Sigmoid colon (tissue), 7 donors: Measurements from ENCODE around the gene FOXN3. TPM values are rescaled to one million over a fixed set of nuclear protein-coding genes. Genes with fewer than 3 reads are reported as not detected.

Experiments used
- DNase-seq: peaks from one replicate; pipeline ENCODE4 v3.0.0-alpha.2; 2019
- H3K27ac ChIP-seq, 4 donors: fragments of 200-600 bp; sonication (generic); one replicate each; pipeline ENCODE4 v1.5.1; 2016 to 2019; ENCODE audit warnings: mild to moderate bottlenecking in 1 of 4
- H3K27me3 ChIP-seq, 3 donors: fragments of 200-600 bp; sonication (generic); one replicate each; pipeline ENCODE4 v1.5.1; 2019; ENCODE audit warnings: mild to moderate bottlenecking in 1 of 3
- H3K36me3 ChIP-seq, 4 donors: fragments of 200-600 bp; sonication (generic); one replicate each; pipeline ENCODE4 v1.5.1; 2016 to 2019
- H3K4me1 ChIP-seq, 4 donors: fragments of 200-600 bp; sonication (generic); one replicate each; pipeline ENCODE4 v1.5.1; 2017 to 2019
- H3K4me3 ChIP-seq, 4 donors: fragments of 200-600 bp; sonication (generic); one replicate each; pipeline ENCODE4 v1.5.1; 2017 to 2019; ENCODE audit warnings: mild to moderate bottlenecking in 2 of 4, moderate library complexity in 1 of 4
- H3K9me3 ChIP-seq, 4 donors: fragments of 200-600 bp in 3 of 4; sonication (generic) in 3 of 4; one replicate each; pipeline versions ENCODE4 v1.5.1 to v1.6.1; 2013 to 2019
- EP300 ChIP-seq, 4 donors: sonication (generic); formaldehyde crosslinking; IDR thresholded peaks; one replicate each; pipeline ENCODE4 v1.6.1; 2017; ENCODE audit warnings: antibody characterized with exemption in 4 of 4
- POLR2A ChIP-seq, 2 donors: fragments of 450-650 bp; IDR thresholded peaks; one replicate each; pipeline ENCODE4 v1.6.1; 2016; ENCODE audit warnings: antibody characterized with exemption in 2 of 2, mild to moderate bottlenecking in 2 of 2, moderate library complexity in 2 of 2
- POLR2AphosphoS5 ChIP-seq, 4 donors: sonication (generic); formaldehyde crosslinking; IDR thresholded peaks; one replicate each; pipeline ENCODE4 v1.6.1; 2017; ENCODE audit warnings: antibody characterized with exemption in 4 of 4
- WGBS, 2 donors: extraction: QIAGEN DNeasy Blood & Tissue Kit; methylation state at CpG; one replicate each; pipeline ENCODE4 v1.1.7; 2013; 5-methylcytosine and 5-hydroxymethylcytosine counted together
- intact Hi-C: fragments of 100-400 bp; cut with DNase I; formaldehyde crosslinking; loops from one replicate; pipeline ENCODE4 v1.15.1; 2023
- polyA plus RNA-seq, 3 donors: library from polyadenylated mRNA; stranded (reverse); fragments of 200-250 nt; gene quantifications; one replicate each; pipeline ENCODE4 v1.2.3, GENCODE V29; 2013
- total RNA-seq, 4 donors: library from RNA; depleted of rRNA; stranded (reverse); fragments of >200 nt; gene quantifications; one replicate each; pipeline ENCODE4 v1.1.0, GENCODE V29; 2016
- TF ChIP-seq, protein P1 (sequence below), 4 experiments: fragments of 450-650 bp in 3 of 4; fragments of 200-600 bp in 1 of 4; IDR thresholded peaks; one replicate each; pipeline ENCODE4 v1.5.1; 2016 to 2019; ENCODE audit warnings: antibody characterized with exemption in 4 of 4, mild to moderate bottlenecking in 3 of 4, moderate library complexity in 2 of 4
- donor health status: healthy with polysubstance abuse.
- donor health status: Bipolar disorder and iron deficiency.
- donor health status: healthy.

FOXN3 gene
- total and polyA plus RNA-seq, 7 donors: 24.6 to 146 (median 104) TPM

DNA sequence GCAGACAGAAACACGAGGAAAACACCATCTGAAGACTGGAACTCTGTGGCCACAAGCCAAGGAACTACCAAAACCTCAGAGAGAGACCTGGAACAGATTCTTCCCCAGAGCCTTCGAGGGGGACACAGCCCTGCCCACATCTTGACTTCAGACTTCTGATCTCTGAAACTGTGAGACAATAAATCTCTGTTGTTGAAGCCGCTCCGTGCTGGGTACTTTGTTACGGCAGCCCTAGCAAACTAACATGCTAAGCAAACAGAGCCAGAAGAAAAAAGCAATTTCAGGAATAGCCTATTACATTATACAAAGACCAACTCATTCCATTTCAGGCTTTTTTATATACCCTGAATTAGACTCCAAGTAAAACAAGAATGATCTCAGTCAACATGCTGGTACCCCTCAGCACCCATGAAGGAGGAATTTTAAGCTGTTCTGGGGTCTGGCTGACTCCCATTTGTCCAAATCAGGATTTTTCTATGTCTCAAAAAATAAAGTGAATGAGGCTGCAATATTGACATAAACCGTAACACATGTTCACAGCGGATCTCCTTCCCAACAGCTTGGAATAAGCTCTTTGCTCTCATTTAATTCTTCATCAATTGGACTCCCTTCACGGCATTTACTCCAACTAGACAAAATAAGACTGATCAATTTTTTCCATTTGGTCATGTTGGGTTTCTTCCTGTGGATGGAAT is 190.1 kb downstream of the FOXN3 start:
- Histone ChIP-seq H3K27ac (peak overlapping the region in 2 of 4 donors; percentile 14 to 26), H3K9me3 (no peaks in the 10 kb centered on the region), H3K4me3 (no peak overlapping the region), H3K4me1 (peaks cover 0 to 32% (median 22%) of the 10 kb centered on the region in 4 donors), H3K36me3 (no peaks in the 10 kb centered on the region), H3K27me3 (no peaks in the 10 kb centered on the region)
- intact Hi-C loops: no loop called here
- 22 to 67% methylated on average over 8 of the region's 8 CpGs for WGBS, 2 donors
- TF ChIP-seq EP300 (IDR thresholded peaks at IDR 0.05) (no peak), POLR2A (IDR thresholded peaks at IDR 0.05) (no peak), POLR2AphosphoS5 (IDR thresholded peaks at IDR 0.05) (no peak)
- TF ChIP-seq, protein P1, sequence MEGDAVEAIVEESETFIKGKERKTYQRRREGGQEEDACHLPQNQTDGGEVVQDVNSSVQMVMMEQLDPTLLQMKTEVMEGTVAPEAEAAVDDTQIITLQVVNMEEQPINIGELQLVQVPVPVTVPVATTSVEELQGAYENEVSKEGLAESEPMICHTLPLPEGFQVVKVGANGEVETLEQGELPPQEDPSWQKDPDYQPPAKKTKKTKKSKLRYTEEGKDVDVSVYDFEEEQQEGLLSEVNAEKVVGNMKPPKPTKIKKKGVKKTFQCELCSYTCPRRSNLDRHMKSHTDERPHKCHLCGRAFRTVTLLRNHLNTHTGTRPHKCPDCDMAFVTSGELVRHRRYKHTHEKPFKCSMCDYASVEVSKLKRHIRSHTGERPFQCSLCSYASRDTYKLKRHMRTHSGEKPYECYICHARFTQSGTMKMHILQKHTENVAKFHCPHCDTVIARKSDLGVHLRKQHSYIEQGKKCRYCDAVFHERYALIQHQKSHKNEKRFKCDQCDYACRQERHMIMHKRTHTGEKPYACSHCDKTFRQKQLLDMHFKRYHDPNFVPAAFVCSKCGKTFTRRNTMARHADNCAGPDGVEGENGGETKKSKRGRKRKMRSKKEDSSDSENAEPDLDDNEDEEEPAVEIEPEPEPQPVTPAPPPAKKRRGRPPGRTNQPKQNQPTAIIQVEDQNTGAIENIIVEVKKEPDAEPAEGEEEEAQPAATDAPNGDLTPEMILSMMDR (IDR thresholded peaks at IDR 0.05): no peak
- no peak for DNase-seq

DNA sequence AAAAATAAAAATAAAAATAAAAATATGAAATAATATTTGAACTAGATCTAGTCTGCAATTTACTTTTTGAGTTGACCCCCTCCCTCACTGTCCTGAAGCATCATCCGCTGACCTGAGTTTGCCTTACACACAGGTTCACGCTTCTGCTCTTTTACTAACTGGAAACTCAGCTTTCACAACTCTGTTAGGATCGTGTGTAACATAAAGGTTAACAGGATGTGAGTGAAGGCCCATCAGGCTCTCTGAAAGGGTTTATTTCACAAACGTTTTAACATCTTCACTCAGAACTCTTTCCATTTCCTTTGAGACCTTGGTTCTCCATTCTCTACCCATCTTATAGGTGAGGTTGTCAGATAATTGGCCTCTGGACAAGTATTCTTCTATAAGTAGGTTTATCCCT is 191.4 kb downstream of the FOXN3 start:
- intact Hi-C loops: no loop called here
- H3K4me3 ChIP-seq: no peak overlapping the region
- 72 to 82% methylated on average over 4 of the region's 4 CpGs for WGBS, 2 donors
- no peaks in the 10 kb centered on the region for H3K36me3 ChIP-seq
- no peak for DNase-seq
- peaks cover 0 to 42% (median 31%) of the 10 kb centered on the region in 4 donors for H3K4me1 ChIP-seq
- no peaks in the 10 kb centered on the region for H3K9me3 ChIP-seq
- H3K27ac ChIP-seq: no peak overlapping the region
- TF ChIP-seq POLR2AphosphoS5 (IDR thresholded peaks at IDR 0.05): no peak
- TF ChIP-seq, protein P1 (IDR thresholded peaks at IDR 0.05): no peak
- no peak for TF ChIP-seq EP300 (IDR thresholded peaks at IDR 0.05)
- no peak for TF ChIP-seq POLR2A (IDR thresholded peaks at IDR 0.05)
- no peaks in the 10 kb centered on the region for H3K27me3 ChIP-seq

DNA sequence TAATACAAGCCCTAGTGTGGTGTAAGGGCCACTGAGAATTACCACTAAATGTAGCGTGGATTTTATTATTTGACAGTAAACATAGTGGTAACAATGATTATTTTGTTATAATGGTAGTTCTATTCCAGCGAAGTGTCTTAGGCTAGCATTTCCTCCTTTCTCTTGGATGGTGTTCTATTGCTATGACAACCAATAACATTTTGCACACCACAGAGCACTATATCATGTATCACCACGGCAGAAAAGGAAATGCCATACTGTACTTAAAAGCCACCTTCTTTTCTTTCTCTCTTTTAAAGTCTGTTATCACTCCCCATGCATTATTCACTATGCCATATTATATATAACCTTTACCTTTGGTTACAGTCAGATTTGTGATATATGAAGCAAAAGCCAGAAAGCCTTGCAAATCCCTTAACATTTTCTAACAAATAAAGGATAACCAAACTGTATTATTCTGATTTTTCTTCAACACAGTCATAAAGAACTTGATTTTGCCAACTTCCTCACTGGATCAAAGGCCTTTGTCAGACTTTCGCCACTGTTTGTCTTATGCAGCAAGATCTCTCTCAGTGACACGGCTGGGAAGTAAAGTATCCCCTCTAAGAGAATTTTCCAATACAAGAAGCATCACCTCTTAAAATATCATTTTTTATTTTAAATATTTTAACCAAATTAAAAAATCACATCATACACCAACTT is 195.8 kb downstream of the FOXN3 start:
- TF ChIP-seq, protein P1 (IDR thresholded peaks at IDR 0.05): no peak
- TF ChIP-seq POLR2AphosphoS5 (IDR thresholded peaks at IDR 0.05): peak in 1 of 4 donors; percentile 30
- intact Hi-C loops: no loop called here
- Histone ChIP-seq H3K4me3 (no peak overlapping the region), H3K27me3 (no peaks in the 10 kb centered on the region), H3K36me3 (no peaks in the 10 kb centered on the region), H3K4me1 (peaks cover 0 to 31% (median 12%) of the 10 kb centered on the region in 4 donors), H3K27ac (peak overlapping the region in 1 of 4 donors; percentile 27), H3K9me3 (no peaks in the 10 kb centered on the region)
- 7 to 20% methylated on average over 5 of the region's 5 CpGs for WGBS, 2 donors
- DNase-seq: no peak

DNA sequence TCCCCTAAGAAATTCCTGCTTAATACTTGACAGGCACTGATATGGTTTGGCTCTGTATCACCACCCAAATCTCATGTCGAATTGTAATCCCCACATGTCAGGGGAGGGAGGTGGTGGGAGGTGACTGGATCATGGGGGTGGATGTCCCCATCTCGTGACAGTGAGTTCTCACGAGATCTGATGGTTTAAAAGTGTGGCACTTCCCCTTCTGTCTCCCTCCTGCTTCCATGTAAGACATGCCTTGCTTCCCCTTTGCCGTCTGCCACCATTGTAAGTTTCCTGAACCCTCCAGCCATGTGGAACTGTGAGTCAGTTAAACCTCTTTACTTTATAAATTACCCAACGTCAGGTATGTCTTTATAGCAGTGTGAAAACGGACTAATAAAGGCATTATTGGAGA is 198.0 kb downstream of the FOXN3 start:
- DNase-seq: no peak
- Histone ChIP-seq H3K36me3 (no peaks in the 10 kb centered on the region), H3K9me3 (no peaks in the 10 kb centered on the region), H3K27me3 (no peaks in the 10 kb centered on the region), H3K4me3 (no peak overlapping the region), H3K4me1 (peaks cover 0 to 48% (median 29%) of the 10 kb centered on the region in 4 donors), H3K27ac (no peak overlapping the region)
- intact Hi-C loops: no loop called here
- TF ChIP-seq POLR2AphosphoS5 (IDR thresholded peaks at IDR 0.05) (no peak), POLR2A (IDR thresholded peaks at IDR 0.05) (no peak), EP300 (IDR thresholded peaks at IDR 0.05) (no peak)
- TF ChIP-seq, protein P1 (IDR thresholded peaks at IDR 0.05): no peak
- WGBS, 2 donors: 89 to 96% methylated on average over 6 of the region's 6 CpGs
